ENCODE measurements around the gene CD247.

DNA sequence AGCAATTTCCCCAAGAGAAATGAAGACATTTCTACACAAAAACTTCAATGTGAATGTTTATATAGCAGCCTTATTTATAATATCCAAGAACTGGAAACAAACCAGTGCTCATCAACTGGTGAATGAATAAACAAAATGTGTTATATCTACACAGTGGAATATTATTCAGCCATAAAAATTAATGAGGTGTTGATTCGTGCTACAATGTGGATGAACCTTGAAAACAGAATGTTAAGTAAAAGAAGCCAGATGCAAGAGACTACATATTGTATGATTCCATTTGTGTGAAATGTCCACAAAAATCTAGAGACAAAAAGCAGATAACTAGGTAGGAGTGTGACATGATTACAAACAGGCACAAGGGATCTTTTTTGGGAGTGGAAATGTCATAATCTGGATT lies 110.0 kb downstream of the CD247 start:
- no peak for TF ChIP-seq POLR2A (IDR thresholded peaks at IDR 0.05; ENCODE audit: low read depth, low read length)
- TF ChIP-seq POLR2AphosphoS5 (IDR thresholded peaks at IDR 0.05; ENCODE audit: low read depth, low read length): no peak
- no peak for TF ChIP-seq TAF1 (IDR thresholded peaks at IDR 0.05; ENCODE audit: low read depth, low read length)
- TF ChIP-seq POU2F2 (IDR thresholded peaks at IDR 0.05; ENCODE audit: low read depth, low read length): no peak
- no peak for TF ChIP-seq SPI1 (IDR thresholded peaks at IDR 0.05; ENCODE audit: low read depth, low read length)
- no peak for TF ChIP-seq PAX5 (IDR thresholded peaks at IDR 0.05; ENCODE audit: insufficient read depth, low read length, severe bottlenecking)

All from GM12891 (cell line).